ENCODE data around the gene SHE. TPM values are rescaled to one million over a fixed set of nuclear protein-coding genes. Genes with fewer than 3 reads are reported as not detected.

Gene SHE
- total RNA-seq, 4 donors from 2014 or later: 0.19 to 13.4 (median 4.1) TPM

DNA sequence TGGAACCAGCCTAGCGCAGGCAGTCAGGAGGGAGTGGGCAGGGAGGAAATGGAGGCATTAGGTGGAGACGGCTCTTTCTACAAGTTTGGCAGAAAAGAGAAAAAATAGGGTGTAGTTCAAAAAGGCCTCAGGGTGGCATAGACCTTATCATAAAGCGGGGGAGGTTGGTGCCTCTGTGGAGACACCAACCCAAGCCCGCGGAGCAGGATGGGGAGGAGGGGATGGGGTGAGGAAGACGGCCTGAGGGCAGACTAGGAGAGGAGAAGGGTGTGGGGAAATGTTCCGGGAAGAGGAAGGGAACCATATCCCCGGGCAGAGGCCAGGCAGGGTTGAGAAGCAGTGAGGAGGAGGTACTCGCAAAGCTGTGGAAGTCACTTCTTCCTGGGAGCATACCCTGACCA, 17.4 kb upstream of the SHE start:
- no peak for DNase-seq
- 39 to 61% methylated on average over 9 of the region's 9 CpGs for WGBS, 2 donors
- no peaks in the 10 kb centered on the region for H3K27me3 ChIP-seq

GRCh38 chr1:154517661-154518060, 15.4 kb upstream of the SHE start:
- Histone ChIP-seq H3K4me3 (no peak overlapping the region), H3K36me3 (no peaks in the 10 kb centered on the region), H3K4me1 (peaks cover 8 to 27% (median 8%) of the 10 kb centered on the region in 3 donors), H3K27ac (no peak overlapping the region), H3K27me3 (no peaks in the 10 kb centered on the region), H3K9me3 (no peaks in the 10 kb centered on the region)
- no peak for TF ChIP-seq POLR2A (IDR thresholded peaks at IDR 0.05)
- TF ChIP-seq, protein P1, sequence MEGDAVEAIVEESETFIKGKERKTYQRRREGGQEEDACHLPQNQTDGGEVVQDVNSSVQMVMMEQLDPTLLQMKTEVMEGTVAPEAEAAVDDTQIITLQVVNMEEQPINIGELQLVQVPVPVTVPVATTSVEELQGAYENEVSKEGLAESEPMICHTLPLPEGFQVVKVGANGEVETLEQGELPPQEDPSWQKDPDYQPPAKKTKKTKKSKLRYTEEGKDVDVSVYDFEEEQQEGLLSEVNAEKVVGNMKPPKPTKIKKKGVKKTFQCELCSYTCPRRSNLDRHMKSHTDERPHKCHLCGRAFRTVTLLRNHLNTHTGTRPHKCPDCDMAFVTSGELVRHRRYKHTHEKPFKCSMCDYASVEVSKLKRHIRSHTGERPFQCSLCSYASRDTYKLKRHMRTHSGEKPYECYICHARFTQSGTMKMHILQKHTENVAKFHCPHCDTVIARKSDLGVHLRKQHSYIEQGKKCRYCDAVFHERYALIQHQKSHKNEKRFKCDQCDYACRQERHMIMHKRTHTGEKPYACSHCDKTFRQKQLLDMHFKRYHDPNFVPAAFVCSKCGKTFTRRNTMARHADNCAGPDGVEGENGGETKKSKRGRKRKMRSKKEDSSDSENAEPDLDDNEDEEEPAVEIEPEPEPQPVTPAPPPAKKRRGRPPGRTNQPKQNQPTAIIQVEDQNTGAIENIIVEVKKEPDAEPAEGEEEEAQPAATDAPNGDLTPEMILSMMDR (IDR thresholded peaks at IDR 0.05): no peak
- DNase-seq: no peak
- 93 to 96% methylated on average over 6 to 11 of the region's 11 CpGs for WGBS, 2 donors
- intact Hi-C loops (cut with DNase I): no loop called here

More for the DNA sequence above, 17.4 kb upstream of the SHE start:
- no peaks in the 10 kb centered on the region for H3K36me3 ChIP-seq
- peaks cover 8 to 27% (median 8%) of the 10 kb centered on the region in 3 donors for H3K4me1 ChIP-seq
- H3K4me3 ChIP-seq: no peak overlapping the region
- H3K9me3 ChIP-seq: no peaks in the 10 kb centered on the region
- H3K27ac ChIP-seq: peak overlapping the region in 1 of 4 donors; percentile 63
- TF ChIP-seq POLR2A (IDR thresholded peaks at IDR 0.05): no peak
- TF ChIP-seq, protein P1 (IDR thresholded peaks at IDR 0.05): no peak
- intact Hi-C loops (cut with DNase I): no loop called here

DNA sequence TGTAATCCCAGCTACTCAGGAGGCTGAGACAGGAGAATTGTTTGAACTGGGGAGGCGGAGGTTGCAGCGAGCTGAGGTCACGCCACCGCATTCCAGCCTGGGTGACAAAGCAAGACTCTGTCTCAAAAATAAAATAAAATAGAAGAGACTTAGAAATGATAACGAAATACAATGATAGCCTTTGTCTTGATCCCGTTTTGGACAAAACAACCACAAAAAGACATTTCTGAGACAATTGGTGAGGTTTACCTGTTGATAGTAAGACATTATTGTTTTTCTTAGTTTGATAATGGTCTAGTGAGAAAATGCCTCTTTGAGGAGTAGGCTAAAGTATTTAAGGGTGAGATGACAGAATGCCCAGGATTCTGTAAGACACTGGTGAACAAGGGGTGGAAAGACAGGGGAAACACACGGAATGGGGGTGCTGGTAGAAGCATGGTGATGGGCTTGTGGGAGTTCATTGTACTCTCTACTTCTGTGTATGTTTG, 11.9 kb upstream of the SHE start:
- no peaks in the 10 kb centered on the region for H3K4me1 ChIP-seq
- intact Hi-C loops (cut with DNase I): no loop called here
- no peak overlapping the region for H3K4me3 ChIP-seq
- peaks cover 0 to 5% (median 0%) of the 10 kb centered on the region in 4 donors for H3K27me3 ChIP-seq
- H3K36me3 ChIP-seq: no peaks in the 10 kb centered on the region
- H3K9me3 ChIP-seq: no peaks in the 10 kb centered on the region
- WGBS, 2 donors: 70 to 74% methylated on average over 6 to 7 of the region's 7 CpGs
- H3K27ac ChIP-seq: no peak overlapping the region
- TF ChIP-seq, protein P1 (IDR thresholded peaks at IDR 0.05): no peak
- no peak for TF ChIP-seq POLR2A (IDR thresholded peaks at IDR 0.05)
- no peak for DNase-seq

DNA sequence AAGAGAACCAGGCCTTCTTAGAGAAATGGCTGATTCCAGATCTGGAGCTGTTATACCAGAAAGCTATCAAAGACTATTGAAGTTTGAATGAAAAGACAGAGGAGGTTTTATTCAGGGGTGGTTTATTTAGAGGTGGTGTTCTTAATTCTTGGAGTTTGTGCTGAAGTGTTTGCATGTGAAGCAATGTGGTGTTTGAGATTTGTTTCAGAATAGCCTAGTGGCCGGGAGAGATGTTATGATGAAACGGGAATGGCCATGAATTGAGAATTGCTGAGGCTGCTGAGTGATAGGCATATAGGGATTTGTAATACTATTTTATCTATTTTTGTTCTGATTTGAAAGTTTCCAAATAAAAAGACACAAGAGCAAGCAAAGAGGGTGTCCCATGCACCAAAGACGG, 10.5 kb upstream of the SHE start:
- H3K27me3 ChIP-seq: peaks cover 0 to 9% (median 0%) of the 10 kb centered on the region in 4 donors
- H3K27ac ChIP-seq: no peak overlapping the region
- 89 to 95% methylated on average over 3 of the region's 3 CpGs for WGBS, 2 donors
- H3K36me3 ChIP-seq: no peaks in the 10 kb centered on the region
- no peak for TF ChIP-seq POLR2A (IDR thresholded peaks at IDR 0.05)
- TF ChIP-seq, protein P1 (IDR thresholded peaks at IDR 0.05): no peak
- H3K9me3 ChIP-seq: no peaks in the 10 kb centered on the region
- intact Hi-C loops (cut with DNase I): no loop called here
- no peak for DNase-seq
- no peak overlapping the region for H3K4me3 ChIP-seq
- no peaks in the 10 kb centered on the region for H3K4me1 ChIP-seq

DNA sequence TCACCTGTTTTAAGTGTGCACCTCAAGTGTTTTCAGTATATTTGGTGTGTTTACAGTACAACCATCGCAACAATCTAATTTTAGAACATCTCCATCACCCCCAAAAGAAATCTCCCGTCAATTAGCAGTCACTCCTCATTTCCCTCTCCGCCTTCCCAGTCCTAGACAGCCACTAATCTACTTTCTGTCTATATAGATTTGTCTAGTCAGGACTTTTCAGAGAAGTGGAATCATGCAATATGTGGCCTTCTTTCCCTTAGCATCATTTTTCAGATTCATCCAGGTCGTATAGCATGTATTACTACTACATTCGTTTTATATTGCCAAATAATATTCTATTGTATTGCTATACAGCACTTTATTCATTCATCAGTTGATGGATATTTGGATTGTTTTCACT, 1.7 kb upstream of the SHE start:
- no peak overlapping the region for H3K27ac ChIP-seq
- TF ChIP-seq POLR2A (IDR thresholded peaks at IDR 0.05): no peak
- TF ChIP-seq, protein P1 (IDR thresholded peaks at IDR 0.05): no peak
- H3K4me1 ChIP-seq: peaks cover 5 to 27% (median 12%) of the 10 kb centered on the region in 3 donors
- H3K36me3 ChIP-seq: no peaks in the 10 kb centered on the region
- no peak for DNase-seq
- intact Hi-C loops (cut with DNase I): no loop called here
- 64 to 74% methylated on average over 5 of the region's 5 CpGs for WGBS, 2 donors
- H3K27me3 ChIP-seq: peaks cover 0 to 66% (median 7%) of the 10 kb centered on the region in 4 donors
- H3K9me3 ChIP-seq: no peaks in the 10 kb centered on the region
- H3K4me3 ChIP-seq: no peak overlapping the region
